ENCODE data around the gene ATP8B4. TPM values are rescaled to one million over a fixed set of nuclear protein-coding genes. Genes with fewer than 3 reads are reported as not detected.

ATP8B4 gene
- polyA plus RNA-seq, 1 of the 3 experiments (the other 2 are of a cell fraction): 0.03 TPM

DNA sequence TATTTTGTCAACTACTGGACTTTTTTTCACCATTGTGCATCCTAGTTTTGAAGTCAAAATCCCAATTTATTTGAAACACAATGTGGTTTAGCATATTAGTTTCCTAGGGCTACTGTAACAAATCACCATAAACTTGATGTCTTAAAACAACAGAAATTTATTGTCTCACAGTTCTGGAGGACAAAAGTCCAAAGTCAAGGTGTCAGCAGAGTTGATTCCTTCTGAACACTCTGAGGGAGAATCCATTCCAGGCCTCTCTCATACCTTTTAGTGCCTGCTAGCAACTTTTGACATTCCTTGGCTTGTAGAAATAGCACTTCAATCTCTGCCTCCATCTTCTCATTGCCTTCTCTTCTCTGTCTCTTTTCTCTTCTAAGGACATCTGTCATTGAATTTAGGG lies 48.1 kb upstream of the ATP8B4 start:
- DNase-seq: no peak
- no peaks in the 10 kb centered on the region; a peak in 1 of 4 replicates for H3K4me1 ChIP-seq (ENCODE audit: control insufficient read depth in 1 of 2, insufficient read depth in 2 of 2, low read depth in 1 of 2, low read length in 1 of 2)
- H3K4me2 ChIP-seq: no peak overlapping the region
- CTCF ChIA-PET: no interaction called here
- POLR2A ChIA-PET: no interaction called here
- H3K79me2 ChIP-seq (ENCODE audit: insufficient read depth): no peaks in the 10 kb centered on the region
- H4K20me1 ChIP-seq (ENCODE audit: insufficient read depth): no peaks in the 10 kb centered on the region
- TF ChIP-seq MAX (IDR thresholded peaks at IDR 0.05; ENCODE audit: low read depth): no peak
- no peak for TF ChIP-seq SIN3A (IDR thresholded peaks at IDR 0.05; ENCODE audit: borderline replicate concordance, low read depth, low read length)
- TF ChIP-seq GABPA (IDR thresholded peaks at IDR 0.05; ENCODE audit: low read depth): no peak
- TF ChIP-seq TCF12 (IDR thresholded peaks at IDR 0.05): no peak
- TF ChIP-seq MEF2A (IDR thresholded peaks at IDR 0.05; ENCODE audit: borderline replicate concordance, low read depth): no peak
- TF ChIP-seq, protein P1, sequence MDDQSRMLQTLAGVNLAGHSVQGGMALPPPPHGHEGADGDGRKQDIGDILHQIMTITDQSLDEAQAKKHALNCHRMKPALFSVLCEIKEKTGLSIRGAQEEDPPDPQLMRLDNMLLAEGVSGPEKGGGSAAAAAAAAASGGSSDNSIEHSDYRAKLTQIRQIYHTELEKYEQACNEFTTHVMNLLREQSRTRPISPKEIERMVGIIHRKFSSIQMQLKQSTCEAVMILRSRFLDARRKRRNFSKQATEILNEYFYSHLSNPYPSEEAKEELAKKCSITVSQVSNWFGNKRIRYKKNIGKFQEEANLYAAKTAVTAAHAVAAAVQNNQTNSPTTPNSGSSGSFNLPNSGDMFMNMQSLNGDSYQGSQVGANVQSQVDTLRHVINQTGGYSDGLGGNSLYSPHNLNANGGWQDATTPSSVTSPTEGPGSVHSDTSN (IDR thresholded peaks at IDR 0.05): no peak
- TF ChIP-seq IRF3 (IDR thresholded peaks at IDR 0.05; ENCODE audit: low read depth, low read length): no peak
- no peak for TF ChIP-seq USF1 (IDR thresholded peaks at IDR 0.05; ENCODE audit: borderline replicate concordance, low read depth)
- no peak for TF ChIP-seq NFIC (IDR thresholded peaks at IDR 0.05; ENCODE audit: borderline replicate concordance)
- no peak for TF ChIP-seq JUND (IDR thresholded peaks at IDR 0.05)
- TF ChIP-seq SMC3 (IDR thresholded peaks at IDR 0.05; ENCODE audit: low read depth, low read length): no peak
- TF ChIP-seq RFX5 (IDR thresholded peaks at IDR 0.05; ENCODE audit: low read length): no peak
- TF ChIP-seq, protein P2, sequence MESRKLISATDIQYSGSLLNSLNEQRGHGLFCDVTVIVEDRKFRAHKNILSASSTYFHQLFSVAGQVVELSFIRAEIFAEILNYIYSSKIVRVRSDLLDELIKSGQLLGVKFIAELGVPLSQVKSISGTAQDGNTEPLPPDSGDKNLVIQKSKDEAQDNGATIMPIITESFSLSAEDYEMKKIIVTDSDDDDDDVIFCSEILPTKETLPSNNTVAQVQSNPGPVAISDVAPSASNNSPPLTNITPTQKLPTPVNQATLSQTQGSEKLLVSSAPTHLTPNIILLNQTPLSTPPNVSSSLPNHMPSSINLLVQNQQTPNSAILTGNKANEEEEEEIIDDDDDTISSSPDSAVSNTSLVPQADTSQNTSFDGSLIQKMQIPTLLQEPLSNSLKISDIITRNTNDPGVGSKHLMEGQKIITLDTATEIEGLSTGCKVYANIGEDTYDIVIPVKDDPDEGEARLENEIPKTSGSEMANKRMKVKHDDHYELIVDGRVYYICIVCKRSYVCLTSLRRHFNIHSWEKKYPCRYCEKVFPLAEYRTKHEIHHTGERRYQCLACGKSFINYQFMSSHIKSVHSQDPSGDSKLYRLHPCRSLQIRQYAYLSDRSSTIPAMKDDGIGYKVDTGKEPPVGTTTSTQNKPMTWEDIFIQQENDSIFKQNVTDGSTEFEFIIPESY (IDR thresholded peaks at IDR 0.05; ENCODE audit: borderline replicate concordance, low read depth): no peak
- no peak for TF ChIP-seq EZH2phosphoT487 (IDR thresholded peaks at IDR 0.05; ENCODE audit: borderline replicate concordance, low read depth)
- H3K27me3 ChIP-seq (ENCODE audit: insufficient read depth): no peaks in the 10 kb centered on the region
- no peaks in the 10 kb centered on the region for H3K36me3 ChIP-seq (replicated peaks in 1 of 2; ENCODE audit: control insufficient read depth in 1 of 2, insufficient read depth in 2 of 2, low read length in 1 of 2)
- H3K9me3 ChIP-seq: no peaks in the 10 kb centered on the region
- peaks cover 16% of the 10 kb centered on the region for H3F3A ChIP-seq (replicated peaks; ENCODE audit: insufficient read depth)
- no peak overlapping the region for H3K9ac ChIP-seq
- H3K4me3 ChIP-seq (ENCODE audit: low read depth in 2 of 2, low read length in 1 of 2): no peak overlapping the region
- H3K27ac ChIP-seq (ENCODE audit: low read depth in 2 of 2, low read length in 1 of 2): no peak overlapping the region
- no peak overlapping the region for H2AFZ ChIP-seq (ENCODE audit: low read depth)
- H3K9me2 ChIP-seq: no peaks in the 10 kb centered on the region

All from SK-N-SH (cell line).